ENCODE measurements around the gene CACNA1G. TPM values are rescaled to one million over a fixed set of nuclear protein-coding genes. Genes with fewer than 3 reads are reported as not detected.
A peak's percentile ranks its signal among the peaks of the same experiment; 100 is the strongest.

CACNA1G gene
- polyA plus RNA-seq, 3 donors = 6.9 to 8.7 (median 8.3) TPM

GRCh38 chr17:50596191-50597037 is 35.9 kb downstream of the CACNA1G start:
- no peak for DNase-seq (ENCODE audit: extremely low read depth in 1 of 11, low read depth in 9 of 11, low spot score in 4 of 11)

GRCh38 chr17:50598487-50598886 is 38.0 kb downstream of the CACNA1G start:
- DNase-seq (ENCODE audit: extremely low read depth in 1 of 11, low read depth in 9 of 11, low spot score in 4 of 11) = no peak

DNA sequence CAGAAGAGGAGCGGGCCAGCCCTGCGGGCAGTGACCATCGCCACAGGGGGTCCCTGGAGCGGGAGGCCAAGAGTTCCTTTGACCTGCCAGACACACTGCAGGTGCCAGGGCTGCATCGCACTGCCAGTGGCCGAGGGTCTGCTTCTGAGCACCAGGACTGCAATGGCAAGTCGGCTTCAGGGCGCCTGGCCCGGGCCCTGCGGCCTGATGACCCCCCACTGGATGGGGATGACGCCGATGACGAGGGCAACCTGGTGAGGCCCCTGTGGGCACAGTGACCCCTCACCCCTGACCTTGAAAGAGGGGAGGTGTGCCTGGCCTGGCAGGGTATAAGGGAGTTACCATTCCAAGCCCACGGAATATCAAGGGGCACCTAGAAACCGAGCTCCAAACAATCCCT is 39.1 kb downstream of the CACNA1G start:
- no peak for DNase-seq (ENCODE audit: extremely low read depth in 1 of 11, low read depth in 9 of 11, low spot score in 4 of 11)

DNA sequence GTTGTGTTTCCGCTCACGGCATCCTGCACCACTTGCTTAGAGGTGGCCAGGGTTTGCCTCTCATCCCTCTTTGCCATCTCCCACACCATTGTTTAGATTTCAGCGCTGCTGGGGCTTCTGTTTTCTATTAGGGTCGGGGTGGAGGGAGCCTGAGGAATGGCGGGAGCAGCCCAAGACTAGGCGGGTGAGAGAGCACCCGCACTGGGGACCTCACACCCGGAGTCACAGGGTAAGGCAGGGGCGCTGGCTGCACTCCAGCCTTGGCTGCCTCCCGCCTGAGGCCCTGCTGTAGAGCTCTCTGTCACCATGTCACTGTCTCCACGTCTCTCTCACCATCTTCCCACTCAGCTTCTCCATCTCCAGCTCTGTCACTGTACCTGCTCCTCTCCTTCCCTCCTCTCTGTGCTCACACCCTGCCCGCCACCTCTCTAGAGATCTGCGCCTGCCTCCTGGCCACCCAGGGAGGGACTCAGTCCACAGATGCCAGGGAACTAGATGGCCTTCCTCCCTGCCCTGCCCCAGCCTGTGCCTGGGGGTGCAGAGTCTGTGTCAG is 41.4 kb downstream of the CACNA1G start:
- DNase-seq (ENCODE audit: extremely low read depth in 1 of 11, low read depth in 9 of 11, low spot score in 4 of 11) = no peak

DNA sequence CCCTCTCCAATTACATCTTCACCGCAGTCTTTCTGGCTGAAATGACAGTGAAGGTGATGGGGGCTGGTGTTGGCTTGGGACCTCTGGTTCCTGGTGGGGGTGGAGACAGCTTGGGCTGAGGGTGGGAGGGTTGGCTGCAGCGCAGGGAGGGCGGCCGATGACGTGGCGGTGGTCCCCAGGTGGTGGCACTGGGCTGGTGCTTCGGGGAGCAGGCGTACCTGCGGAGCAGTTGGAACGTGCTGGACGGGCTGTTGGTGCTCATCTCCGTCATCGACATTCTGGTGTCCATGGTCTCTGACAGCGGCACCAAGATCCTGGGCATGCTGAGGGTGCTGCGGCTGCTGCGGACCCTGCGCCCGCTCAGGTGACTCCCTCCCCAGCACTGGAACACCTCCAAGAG is 42.3 kb downstream of the CACNA1G start:
- no peak for DNase-seq (ENCODE audit: extremely low read depth in 1 of 11, low read depth in 9 of 11, low spot score in 4 of 11)

DNA sequence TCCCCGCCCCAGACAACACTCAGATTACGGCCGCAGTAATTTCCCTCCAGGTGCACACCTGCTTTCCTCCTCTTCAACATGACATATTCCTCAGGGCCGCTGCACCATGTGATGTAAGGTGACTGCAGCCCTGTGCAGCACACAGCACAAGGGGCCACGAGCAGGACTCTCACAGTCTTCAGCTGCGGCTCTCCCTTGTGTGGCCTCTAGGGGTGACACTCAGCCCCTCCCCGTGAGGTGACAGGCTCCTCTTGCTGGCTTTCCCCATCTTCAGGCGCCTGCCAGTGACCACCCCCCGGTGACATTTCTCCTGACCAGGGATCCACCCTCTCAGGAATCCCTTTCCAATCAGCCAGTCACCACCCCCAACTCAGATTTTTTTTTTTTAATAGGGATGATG is 42.8 kb downstream of the CACNA1G start:
- no peak for DNase-seq (ENCODE audit: extremely low read depth in 1 of 11, low read depth in 9 of 11, low spot score in 4 of 11)

DNA sequence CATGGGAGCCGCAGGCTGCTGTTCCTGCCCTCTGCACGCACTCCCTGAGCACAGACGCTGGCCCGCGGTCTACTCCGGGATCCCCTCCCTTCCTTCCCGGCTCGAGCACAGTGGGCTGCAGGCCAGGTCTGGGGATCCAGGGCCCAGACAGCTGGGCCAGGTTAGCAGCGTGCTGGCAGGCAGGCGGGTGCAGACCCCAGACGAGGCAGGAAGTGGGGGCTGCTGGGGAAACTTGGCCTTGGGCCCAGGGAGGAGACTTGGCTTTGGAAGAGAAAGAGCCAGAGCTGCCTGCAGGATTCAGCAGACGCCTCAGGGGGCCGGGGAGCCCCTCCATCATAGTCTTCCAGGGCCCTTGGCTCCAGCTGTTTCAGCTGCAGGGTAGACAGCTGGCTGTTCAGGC is 44.0 kb downstream of the CACNA1G start:
- peak in 9 of 11 donors; percentile 59 to 86 (median 76) for DNase-seq (ENCODE audit: extremely low read depth in 1 of 11, low read depth in 9 of 11, low spot score in 4 of 11)

DNA sequence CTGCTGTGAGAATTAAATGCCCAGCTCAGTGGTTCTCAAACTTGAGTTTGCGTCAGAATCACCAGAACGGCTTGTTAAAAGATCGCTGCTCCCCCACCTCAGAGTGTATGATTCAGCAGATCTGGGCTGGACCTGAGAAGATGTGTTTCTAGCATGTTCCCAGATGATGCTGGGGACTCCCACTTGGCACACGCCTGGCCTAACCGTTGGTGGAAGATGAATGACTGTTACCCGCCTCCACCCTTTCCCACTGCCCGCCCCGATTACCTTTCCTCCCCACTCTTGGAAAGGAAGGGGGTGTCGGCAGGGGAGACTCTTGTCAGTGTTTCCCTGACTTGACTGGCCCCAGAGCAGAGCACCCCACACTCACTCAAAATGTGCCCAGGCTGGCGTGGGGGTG is 44.9 kb downstream of the CACNA1G start:
- no peak for DNase-seq (ENCODE audit: extremely low read depth in 1 of 11, low read depth in 9 of 11, low spot score in 4 of 11)

DNA sequence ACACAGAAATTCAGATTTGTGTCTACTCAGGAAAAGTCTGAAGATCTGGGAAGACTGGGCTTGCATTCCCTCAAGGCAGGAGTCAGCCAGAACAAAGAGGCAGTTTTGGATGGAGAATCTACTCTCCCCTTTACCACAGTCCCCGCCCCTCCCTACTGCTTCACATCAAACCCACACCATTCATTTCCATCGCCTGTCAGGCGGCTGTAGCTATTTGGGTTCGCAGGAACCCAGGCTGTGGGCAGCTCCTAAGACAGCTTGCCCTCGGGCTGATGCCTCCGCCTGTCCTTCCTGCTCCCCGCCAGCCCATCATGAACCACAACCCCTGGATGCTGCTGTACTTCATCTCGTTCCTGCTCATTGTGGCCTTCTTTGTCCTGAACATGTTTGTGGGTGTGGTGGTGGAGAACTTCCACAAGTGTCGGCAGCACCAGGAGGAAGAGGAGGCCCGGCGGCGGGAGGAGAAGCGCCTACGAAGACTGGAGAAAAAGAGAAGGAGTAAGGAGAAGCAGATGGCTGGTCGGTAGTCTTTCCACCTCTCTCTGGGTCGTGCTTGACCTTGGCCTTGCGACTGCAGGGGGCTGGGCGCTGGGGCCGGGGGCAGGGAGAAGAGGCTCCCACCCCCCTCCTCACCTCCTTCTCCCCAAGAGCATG is 47.1 kb downstream of the CACNA1G start:
- DNase-seq (ENCODE audit: extremely low read depth in 1 of 11, low read depth in 9 of 11, low spot score in 4 of 11) = no peak

GRCh38 chr17:50608700-50609379 is 48.3 kb downstream of the CACNA1G start:
- DNase-seq (ENCODE audit: extremely low read depth in 1 of 11, low read depth in 9 of 11, low spot score in 4 of 11) = no peak

DNA sequence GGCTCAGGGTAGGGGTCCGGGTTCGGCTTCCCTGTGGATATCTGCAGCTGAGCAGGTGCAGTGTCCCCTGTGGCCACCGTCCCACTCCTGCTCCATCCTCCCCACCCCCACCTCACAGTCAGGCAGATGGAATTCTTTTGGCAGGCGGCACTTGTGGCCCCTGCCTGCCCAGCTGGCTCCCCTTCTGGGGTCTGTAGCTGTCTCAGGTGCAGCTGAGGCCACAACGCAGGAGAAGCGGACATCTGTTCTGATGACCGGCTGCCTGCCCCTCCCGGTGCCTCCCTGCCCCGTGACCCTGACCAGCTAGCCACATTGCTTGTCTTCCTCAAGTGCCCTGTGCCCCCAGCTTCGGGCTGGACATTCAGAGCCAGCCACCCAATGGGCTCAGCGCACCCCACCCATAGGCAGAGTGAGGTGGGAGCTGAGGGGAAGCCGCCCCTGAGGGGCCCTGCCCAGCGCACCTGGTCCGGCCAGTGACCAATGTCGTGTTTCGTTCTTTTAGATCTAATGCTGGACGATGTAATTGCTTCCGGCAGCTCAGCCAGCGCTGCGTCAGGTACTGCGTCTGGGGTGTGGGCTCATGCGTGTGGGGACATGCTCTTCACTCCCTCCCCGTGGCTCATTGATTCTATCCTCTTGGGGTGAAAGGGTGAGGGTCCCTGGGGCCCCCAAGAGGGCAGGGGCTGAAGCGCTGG is 49.0 kb downstream of the CACNA1G start:
- no peak for DNase-seq (ENCODE audit: extremely low read depth in 1 of 11, low read depth in 9 of 11, low spot score in 4 of 11)

DNA sequence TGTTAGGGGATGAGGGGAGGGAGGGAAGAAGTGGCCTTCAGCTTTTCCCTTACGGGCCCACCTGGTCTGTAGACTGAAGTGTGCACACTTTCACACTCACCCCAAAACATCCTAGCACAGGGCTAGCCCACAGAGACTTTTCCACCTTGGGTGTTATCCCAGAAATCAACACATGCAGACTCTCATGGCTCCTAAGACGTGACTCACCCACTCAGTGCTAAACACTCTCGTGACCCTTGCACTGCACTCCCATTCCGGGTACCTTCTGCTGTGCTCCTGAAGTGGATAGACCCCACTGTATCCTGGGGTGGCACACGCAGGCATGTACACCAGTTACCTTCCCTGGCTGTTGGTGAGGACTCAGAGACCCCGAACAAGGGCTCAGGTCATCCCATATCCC is 51.1 kb downstream of the CACNA1G start:
- no peak for DNase-seq (ENCODE audit: extremely low read depth in 1 of 11, low read depth in 9 of 11, low spot score in 4 of 11)

DNA sequence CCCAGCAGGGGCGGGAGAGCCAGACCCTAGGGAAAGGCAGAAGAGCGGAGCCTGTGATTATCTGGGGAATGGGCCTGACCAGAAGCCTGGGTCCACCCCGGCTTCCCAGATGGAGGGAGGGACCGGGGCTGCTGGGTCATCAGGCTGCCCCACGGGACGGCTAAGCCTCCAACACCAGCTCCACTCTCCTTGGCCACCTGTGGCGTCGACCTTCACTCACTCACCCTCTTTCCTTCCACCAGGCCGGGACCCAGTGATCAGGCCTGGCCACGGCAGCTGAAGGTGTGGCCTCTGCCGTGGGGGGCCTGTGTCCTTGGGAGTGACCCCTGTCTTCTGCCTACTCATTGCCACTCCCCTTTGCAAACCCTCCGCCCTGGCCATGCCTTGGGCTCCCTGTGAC is 51.8 kb downstream of the CACNA1G start:
- DNase-seq (ENCODE audit: extremely low read depth in 1 of 11, low read depth in 9 of 11, low spot score in 4 of 11) = no peak

GRCh38 chr17:50613007-50613992 is 52.8 kb downstream of the CACNA1G start:
- DNase-seq (ENCODE audit: extremely low read depth in 1 of 11, low read depth in 9 of 11, low spot score in 4 of 11) = no peak

- DNase-seq (ENCODE audit: extremely low read depth in 1 of 11, low read depth in 9 of 11, low spot score in 4 of 11) = no peak
Measured at GRCh38 chr17:50614471-50615051, 54.0 kb downstream of the CACNA1G start.

DNA sequence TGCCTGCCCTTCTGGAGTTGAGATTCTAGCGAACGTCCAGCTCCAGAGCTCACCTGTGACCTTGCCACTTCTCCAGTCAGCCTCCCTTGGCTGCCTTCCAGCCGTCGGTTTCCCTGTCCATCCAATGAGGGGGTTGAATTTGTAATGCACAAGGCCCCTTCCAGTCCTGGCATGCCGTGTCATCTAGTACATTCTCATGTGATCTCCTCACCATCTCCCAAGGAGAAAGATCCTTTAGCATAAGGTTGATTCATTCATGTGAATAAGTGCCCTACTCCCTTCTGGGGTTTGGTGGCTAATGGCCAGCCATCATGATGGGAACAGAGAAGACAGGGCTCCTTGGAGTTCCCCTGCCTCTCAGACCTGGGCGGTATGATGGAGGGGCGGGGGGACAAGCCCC is 55.3 kb downstream of the CACNA1G start:
- DNase-seq (ENCODE audit: extremely low read depth in 1 of 11, low read depth in 9 of 11, low spot score in 4 of 11) = no peak

DNA sequence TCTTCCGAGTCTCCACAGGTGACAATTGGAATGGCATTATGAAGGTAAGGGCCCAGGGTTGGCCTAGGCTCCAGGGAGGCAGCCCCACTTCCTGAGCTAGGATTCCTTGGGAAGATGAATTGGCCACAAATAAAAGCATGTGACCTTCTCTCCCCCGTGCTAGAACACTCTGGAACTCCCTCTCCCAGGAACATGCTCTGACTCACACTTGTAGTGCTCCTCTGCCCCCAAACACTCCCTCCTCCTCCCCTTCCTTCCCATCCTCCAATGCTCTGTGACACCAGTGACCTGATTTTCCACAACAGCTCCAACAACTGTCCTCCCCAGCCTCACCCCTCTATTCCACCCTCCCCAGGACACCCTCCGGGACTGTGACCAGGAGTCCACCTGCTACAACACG is 57.8 kb downstream of the CACNA1G start:
- no peak for DNase-seq (ENCODE audit: extremely low read depth in 1 of 11, low read depth in 9 of 11, low spot score in 4 of 11)

GRCh38 chr17:50618941-50619340 is 58.4 kb downstream of the CACNA1G start:
- DNase-seq (ENCODE audit: extremely low read depth in 1 of 11, low read depth in 9 of 11, low spot score in 4 of 11) = no peak
